Activated CD4-positive, alpha-beta T cell treated with anti-CD3 and anti-CD28 coated beads, Interleukin-2, Interleukin-6, amounts not matched to agents 100 ng/mL and 50 ng/mL, durations not matched to agents 16 hours and 8 hours (primary cell): ENCODE measurements around the gene PCYOX1L.

Experiments used
- DNase-seq: peaks from one replicate; pipeline ENCODE4 v3.0.0-alpha.2; 2020

PCYOX1L gene

GRCh38 chr5:149408252-149409099 is 50.6 kb downstream of the PCYOX1L start:
- DNase-seq, result no peak

- DNase-seq, result no peak
Observed at GRCh38 chr5:149409268-149409948, 51.6 kb downstream of the PCYOX1L start.

DNA sequence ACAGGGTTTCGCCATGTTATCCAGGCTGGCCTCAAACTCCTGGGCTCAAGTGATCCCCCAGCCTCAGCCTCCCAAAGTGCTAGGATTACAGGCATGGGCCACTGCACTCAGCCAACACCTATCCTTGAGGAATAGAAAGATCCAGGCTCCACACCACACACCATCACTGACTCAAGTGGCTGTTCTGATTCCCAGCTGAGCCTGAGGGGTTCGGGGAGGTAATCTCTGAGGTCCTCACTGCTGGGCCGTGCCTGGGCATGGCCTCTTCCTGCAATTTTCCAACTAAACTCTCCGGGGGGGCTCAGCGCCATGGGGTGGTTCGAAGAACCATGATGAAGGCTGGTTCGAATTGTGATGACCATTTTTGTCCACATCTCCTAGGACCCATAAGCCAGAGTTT is 52.2 kb downstream of the PCYOX1L start:
- no peak for DNase-seq

- no peak for DNase-seq
Observed at GRCh38 chr5:149410721-149411432, 53.0 kb downstream of the PCYOX1L start.

DNA sequence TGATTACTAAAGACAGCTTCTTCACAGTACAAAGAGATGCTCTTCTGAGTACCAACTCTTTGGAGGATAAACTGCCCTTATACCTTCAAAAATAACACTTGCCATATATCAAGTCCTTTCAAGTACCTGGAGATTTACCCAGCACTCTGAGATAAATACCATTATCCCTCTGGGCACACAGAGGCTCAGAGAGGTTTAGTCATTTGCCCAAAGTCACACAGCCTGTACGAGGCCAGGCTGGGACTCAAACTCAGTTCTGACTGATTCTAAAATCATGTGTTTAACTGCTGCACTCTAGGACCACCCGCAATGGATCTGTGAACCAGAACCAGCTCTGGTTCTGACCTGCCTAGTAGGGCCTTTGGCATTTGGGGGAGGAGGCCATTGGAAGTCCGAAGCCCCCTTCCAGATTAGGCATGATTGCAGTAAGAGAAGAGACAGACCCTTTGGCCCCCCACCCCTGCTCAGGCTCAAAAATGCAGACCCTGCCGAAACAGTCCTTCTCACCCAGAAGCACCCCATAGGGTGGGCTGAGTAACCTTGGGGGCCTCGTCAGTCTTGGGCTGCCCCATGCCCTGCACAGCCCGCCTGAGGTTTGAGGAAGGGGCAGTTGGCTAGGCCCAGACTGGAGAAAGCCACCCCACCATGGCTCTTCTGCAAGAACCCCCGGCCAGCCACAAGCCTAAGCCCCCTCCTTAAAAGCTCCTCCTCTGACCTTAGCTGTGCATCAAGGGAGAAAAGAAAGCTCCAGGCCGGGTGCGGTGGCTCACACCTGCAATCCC is 54.1 kb downstream of the PCYOX1L start:
- no peak for DNase-seq

DNA sequence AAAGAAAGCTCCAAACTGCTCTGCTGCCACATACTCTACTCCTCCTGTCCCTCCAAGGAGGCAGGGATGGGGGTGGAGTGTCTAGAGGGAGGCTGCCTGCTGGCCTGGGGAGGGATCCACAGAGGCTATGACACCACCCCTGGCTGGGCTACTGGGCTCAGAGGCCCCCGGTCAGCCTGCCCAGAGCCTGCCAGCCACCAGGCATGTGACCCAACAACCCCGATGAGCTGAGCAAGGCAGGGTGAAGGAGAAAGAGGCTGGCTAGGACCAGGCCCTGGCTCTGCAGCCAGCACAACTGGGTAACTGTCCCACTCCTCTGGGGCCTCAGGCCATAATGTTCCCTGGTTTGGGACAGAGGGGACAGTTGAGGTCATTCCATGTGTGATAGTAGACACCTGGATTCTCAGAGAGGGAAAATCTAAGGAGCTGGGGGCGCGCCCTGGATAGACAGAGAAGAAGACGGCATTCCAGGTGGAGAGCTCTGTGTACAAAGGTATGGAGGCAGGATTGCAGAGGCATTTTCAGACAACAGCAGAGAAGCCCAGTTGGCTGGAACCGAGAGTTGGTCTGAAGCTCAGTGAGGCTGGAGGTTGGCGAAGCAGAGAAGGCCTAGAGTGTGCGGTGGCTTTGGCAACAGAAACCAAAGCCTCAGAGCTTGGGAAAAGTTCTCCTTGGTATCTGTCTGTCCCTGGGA is 55.1 kb downstream of the PCYOX1L start:
- DNase-seq, result no peak

DNA sequence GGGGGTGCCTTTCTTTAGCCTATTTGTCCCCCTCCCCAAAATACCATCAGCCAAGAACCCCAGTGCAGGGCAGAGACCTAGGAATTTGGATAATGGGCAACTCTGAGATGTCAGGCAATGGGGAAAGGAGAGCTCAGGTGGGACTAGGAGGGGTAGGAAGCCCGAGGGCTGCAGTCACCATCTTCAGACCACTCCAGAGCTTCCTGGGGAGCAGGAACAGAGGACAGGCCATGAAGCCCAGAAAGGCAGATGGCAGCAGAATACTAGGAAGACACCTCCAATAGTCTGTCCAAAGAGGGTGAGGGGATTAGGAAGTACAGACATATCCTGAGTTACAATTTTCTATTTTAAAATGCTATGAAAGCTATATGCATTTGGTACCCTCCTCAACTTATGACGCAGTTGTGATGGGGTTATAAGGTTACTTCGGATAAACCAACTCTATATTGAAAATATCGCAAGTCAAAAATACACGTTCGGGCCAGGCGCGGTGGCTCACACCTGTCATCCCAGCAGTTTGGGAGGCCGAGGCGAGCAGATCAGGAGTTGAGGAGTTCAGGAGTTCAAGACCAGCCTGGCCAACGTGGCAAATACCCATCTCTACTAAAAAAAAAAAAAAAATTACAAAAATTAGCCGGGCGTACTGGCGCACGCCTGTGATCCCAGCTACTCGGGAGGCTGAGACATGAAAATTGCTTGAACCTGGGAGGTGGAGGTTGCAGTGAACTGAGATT is 55.8 kb downstream of the PCYOX1L start:
- no peak for DNase-seq

GRCh38 chr5:149414405-149415065 is 56.7 kb downstream of the PCYOX1L start:
- no peak for DNase-seq

DNA sequence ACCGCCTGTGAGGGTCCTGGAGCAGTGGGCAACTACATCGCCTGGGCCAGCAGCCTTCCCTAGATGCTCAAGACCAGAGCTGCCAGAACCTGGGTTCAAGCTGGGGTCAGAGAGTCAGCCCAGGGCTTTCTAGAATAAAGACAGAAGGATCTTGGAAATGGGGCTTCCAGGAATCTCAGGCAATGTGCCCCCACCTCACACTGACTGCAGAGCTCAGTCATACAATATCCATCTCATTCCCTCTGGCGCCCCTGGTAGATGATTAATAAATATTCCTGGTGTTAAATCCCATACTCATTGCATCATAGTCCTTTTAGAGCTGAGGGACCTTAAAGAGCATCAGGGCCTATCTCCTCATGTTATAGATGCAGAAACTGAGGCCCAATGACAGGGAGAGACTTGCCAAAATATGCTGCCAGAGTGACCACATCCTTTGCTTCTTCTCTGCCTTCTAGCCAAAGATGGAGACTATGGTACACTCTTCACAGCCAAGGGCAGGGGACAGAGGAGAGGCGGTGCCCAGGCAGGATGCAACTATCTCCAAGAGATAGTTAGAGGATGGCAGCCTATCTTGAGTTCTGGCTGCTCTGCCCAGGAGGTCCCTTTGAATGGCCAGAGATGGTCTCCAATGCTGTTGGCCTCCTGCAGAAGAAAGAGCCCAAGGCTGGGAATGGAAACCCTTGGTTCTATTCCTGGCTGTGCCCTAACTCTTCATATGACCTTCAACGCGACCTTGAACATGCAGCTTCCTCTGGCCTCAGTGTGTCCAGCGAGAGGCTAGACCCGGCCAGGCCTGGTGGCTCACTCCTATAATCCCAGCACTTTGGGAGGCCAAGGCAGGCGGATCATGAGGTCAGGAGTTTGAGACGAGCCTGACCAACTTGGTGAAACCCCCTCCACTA is 57.5 kb downstream of the PCYOX1L start:
- no peak for DNase-seq

- no peak for DNase-seq
Observed at GRCh38 chr5:149416987-149417710, 59.3 kb downstream of the PCYOX1L start.

- DNase-seq, result no peak
Observed at GRCh38 chr5:149417711-149418368, 60.0 kb downstream of the PCYOX1L start.

GRCh38 chr5:149418910-149419531 is 61.2 kb downstream of the PCYOX1L start:
- no peak for DNase-seq
